Kidney (tissue), 14 donors: Measurements from ENCODE around the gene CSDE1. TPM values are rescaled to one million over a fixed set of nuclear protein-coding genes. Genes with fewer than 3 reads are reported as not detected.

Experiments used
- DNase-seq, 5 donors: peaks; one replicate each; pipeline ENCODE4 v3.0.0-alpha.2; 2013 to 2020
- FAIRE-seq: peaks from 2 replicates; lab custom pipeline; 2012; peaks lifted over from hg19 to GRCh38; lab: Jason Lieb, UNC
- H3K27ac ChIP-seq, 2 donors: one replicate each; pipeline ENCODE4 v1.7.0; 2013; ENCODE audit warnings: low read depth in 2 of 2, low read length in 2 of 2, inconsistent platforms in 1 of 2
- H3K27me3 ChIP-seq: one replicate; pipeline ENCODE4 v1.7.1; 2013; ENCODE audit warnings: low read length, inconsistent platforms; ENCODE audit not compliant: control insufficient read depth, insufficient read depth
- H3K36me3 ChIP-seq, 3 donors: one replicate each; pipeline versions ENCODE4 v1.7.0 to v1.7.1; 2013; ENCODE audit warnings: low read length in 3 of 3, control low read depth in 1 of 3, inconsistent platforms in 1 of 3; ENCODE audit not compliant: insufficient read depth in 3 of 3, control insufficient read depth in 2 of 3
- H3K4me1 ChIP-seq, 3 donors: one replicate each; pipeline versions ENCODE4 v1.7.0 to v1.7.1; 2013; ENCODE audit warnings: low read length in 3 of 3, inconsistent platforms in 1 of 3, low read depth in 1 of 3; ENCODE audit not compliant: control insufficient read depth in 2 of 3, insufficient read depth in 2 of 3
- H3K4me3 ChIP-seq, 3 donors: one replicate each; pipeline versions ENCODE4 v1.7.0 to v1.8.1; 2013; ENCODE audit warnings: low read length in 3 of 3, control low read depth in 1 of 3, inconsistent platforms in 1 of 3
- H3K9ac ChIP-seq, 3 donors: one replicate each; pipeline versions ENCODE4 v1.7.0 to v1.7.1; 2013; ENCODE audit warnings: low read length in 3 of 3, control low read depth in 1 of 3, inconsistent platforms in 1 of 3
- H3K9me3 ChIP-seq, 3 donors: one replicate each; pipeline versions ENCODE4 v1.7.0 to v1.7.1; 2013; ENCODE audit warnings: low read length in 3 of 3, control low read depth in 1 of 3, inconsistent platforms in 1 of 3; ENCODE audit not compliant: control insufficient read depth in 2 of 3, insufficient read depth in 1 of 3
- intact Hi-C: fragments of 100-400 bp; cut with DNase I; formaldehyde crosslinking; loops from one replicate; pipeline ENCODE4 v1.11.1; 2022
- polyA plus RNA-seq: library from polyadenylated mRNA; stranded (reverse); fragments of 350-450 nt; fragmentation: Illumina TruSeq; extraction: RNeasy Lipid Tissue Mini Kit (QIAGEN cat#74804); gene quantifications from one replicate; pipeline ENCODE4 v1.2.3, GENCODE V29; 2014; ENCODE audit warnings: low read depth, low replicate concordance; ENCODE audit not compliant: insufficient read depth
- total RNA-seq: library from RNA; stranded (reverse); fragmentation: NEBNext Ultra II Directional; extraction: Animal tissue kit (Norgen Biotek cat#: 25700); gene quantifications from one replicate; pipeline ENCODE4 v1.2.1, GENCODE V29; 2021
- TF ChIP-seq, protein P1 (sequence below): IDR thresholded peaks from 3 replicates; pipeline ENCODE4 v1.5.1; 2012; ENCODE audit warnings: mild to moderate bottlenecking, moderate library complexity, borderline replicate concordance; ENCODE audit not compliant: insufficient read depth; ENCODE audit errors: extremely low read depth
- donor health status: control.
- donor health status: control.
- donor health status: control.
- donor health status: control.
- donor health status: control.
- donor health status: DM: yes; HTN: yes; CAD: no.
- donor health status: Normal renal cell carcinoma (clear cell type).

CSDE1 gene
- total and polyA plus RNA-seq, 2 donors from 2014 or later: 165 to 486 TPM

DNA sequence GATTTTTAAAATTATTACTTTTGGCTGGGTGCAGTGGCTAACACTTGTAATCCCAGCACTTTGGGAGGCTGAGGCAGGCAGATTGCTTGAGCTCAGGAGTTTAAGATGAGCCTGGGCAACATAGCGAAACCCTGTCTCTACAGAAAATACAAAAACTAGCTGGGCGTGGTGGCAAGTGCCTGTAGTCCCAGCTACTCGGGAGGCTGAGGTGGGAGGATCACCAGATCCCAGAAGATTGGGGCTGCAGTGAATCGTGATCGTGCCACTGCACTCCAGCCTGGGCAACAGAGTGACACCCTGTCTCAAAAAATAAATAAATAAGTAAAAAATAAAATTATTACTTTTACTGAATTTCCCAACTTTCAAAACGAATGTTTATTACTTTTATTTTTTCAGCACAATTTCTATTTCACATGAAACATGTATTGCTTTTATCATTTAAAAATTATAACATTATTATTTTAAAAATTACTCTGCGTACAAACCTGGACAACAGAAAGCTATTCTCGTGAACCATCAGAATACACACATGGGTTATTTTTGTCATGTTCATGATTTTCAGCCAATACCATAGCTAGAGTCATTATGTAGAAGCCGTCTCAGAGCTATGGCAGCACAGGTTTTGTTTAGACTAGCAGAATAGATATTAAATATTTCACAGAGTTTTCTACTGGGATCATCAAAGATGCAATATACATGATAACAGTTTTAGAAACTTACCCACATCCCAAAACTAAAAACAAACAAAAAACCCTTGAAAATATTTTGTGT lies 63.1 kb downstream of the CSDE1 start:
- no peak overlapping the region for H3K4me3 ChIP-seq
- no peak for FAIRE-seq

DNA sequence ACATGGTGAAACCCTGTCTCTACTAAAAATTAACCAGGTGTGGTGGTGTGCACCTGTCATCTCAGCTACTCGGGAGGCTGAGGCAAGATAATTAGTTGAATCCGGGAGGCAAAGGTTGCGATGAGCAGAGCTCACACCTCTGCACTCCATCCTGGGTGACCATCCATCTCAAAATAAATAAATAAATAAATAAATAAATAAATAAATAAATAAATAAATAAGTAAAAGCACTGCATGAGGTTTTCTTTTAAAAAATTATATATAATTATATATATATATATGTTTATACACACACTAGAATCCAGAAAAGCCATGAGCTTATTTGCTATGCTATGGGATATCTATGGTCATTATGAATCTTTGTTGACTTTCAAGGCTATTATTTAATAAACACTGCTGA lies 64.8 kb downstream of the CSDE1 start:
- TF ChIP-seq, protein P1, sequence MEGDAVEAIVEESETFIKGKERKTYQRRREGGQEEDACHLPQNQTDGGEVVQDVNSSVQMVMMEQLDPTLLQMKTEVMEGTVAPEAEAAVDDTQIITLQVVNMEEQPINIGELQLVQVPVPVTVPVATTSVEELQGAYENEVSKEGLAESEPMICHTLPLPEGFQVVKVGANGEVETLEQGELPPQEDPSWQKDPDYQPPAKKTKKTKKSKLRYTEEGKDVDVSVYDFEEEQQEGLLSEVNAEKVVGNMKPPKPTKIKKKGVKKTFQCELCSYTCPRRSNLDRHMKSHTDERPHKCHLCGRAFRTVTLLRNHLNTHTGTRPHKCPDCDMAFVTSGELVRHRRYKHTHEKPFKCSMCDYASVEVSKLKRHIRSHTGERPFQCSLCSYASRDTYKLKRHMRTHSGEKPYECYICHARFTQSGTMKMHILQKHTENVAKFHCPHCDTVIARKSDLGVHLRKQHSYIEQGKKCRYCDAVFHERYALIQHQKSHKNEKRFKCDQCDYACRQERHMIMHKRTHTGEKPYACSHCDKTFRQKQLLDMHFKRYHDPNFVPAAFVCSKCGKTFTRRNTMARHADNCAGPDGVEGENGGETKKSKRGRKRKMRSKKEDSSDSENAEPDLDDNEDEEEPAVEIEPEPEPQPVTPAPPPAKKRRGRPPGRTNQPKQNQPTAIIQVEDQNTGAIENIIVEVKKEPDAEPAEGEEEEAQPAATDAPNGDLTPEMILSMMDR: no peak
- H3K27me3 ChIP-seq: no peaks in the 10 kb centered on the region
- DNase-seq: no peak
- H3K4me1 ChIP-seq: no peaks in the 10 kb centered on the region
- H3K36me3 ChIP-seq: no peaks in the 10 kb centered on the region
- H3K9me3 ChIP-seq: no peaks in the 10 kb centered on the region
- H3K4me3 ChIP-seq: no peak overlapping the region
- no peak overlapping the region for H3K27ac ChIP-seq
- H3K9ac ChIP-seq: no peak overlapping the region
- intact Hi-C loops: no loop called here
- FAIRE-seq: no peak

More for the DNA sequence above, 63.1 kb downstream of the CSDE1 start:
- Histone ChIP-seq H3K27me3 (no peaks in the 10 kb centered on the region), H3K9ac (no peak overlapping the region), H3K27ac (no peak overlapping the region), H3K36me3 (no peaks in the 10 kb centered on the region), H3K4me1 (no peaks in the 10 kb centered on the region), H3K9me3 (no peaks in the 10 kb centered on the region)
- no peak for DNase-seq
- TF ChIP-seq, protein P1: no peak
- intact Hi-C loops: no loop called here

DNA sequence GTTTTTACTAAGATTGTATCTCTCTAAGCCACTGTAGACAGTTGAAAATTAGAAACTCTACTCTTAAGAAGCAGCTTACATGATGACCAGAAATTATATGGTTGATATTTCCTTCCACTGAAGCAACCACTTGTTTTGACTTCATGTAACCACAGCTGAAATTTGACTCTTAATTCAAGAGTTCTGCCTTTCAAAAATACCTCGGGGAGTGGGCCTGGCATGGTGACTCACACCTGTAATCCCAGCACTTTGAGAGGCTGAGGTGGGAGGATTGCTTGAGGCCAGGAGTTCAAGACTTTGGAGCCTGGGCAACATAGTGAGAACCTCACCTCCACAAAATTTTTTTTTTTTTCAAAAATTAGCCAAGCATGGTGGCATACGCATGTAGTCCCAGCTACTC lies 66.7 kb downstream of the CSDE1 start:
- no peak overlapping the region for H3K4me3 ChIP-seq
- no peaks in the 10 kb centered on the region for H3K9me3 ChIP-seq
- intact Hi-C loops: no loop called here
- TF ChIP-seq, protein P1: no peak
- no peak for DNase-seq
- H3K36me3 ChIP-seq: no peaks in the 10 kb centered on the region
- no peaks in the 10 kb centered on the region for H3K4me1 ChIP-seq
- H3K27ac ChIP-seq: no peak overlapping the region
- no peak overlapping the region for H3K9ac ChIP-seq
- FAIRE-seq: no peak
- H3K27me3 ChIP-seq: no peaks in the 10 kb centered on the region
